HEK293T (cell line): ENCODE measurements around the gene INPP1.

Experiments
- ARNT ChIP-seq: fragments of 450-650 bp; IDR thresholded peaks from 2 replicates; pipeline ENCODE4 v1.6.1; 2017; ENCODE audit warnings: mild to moderate bottlenecking
- BHLHE40 ChIP-seq: fragments of 450-650 bp; IDR thresholded peaks from 2 replicates; pipeline ENCODE4 v1.6.1; 2016; ENCODE audit warnings: mild to moderate bottlenecking, moderate library complexity, borderline replicate concordance
- CTBP1 ChIP-seq: fragments of 450-650 bp; IDR thresholded peaks from 2 replicates; pipeline ENCODE4 v1.6.1; 2016; ENCODE audit warnings: borderline replicate concordance
- FOXA1 ChIP-seq: fragments of 450-650 bp; IDR thresholded peaks from 2 replicates; pipeline ENCODE4 v1.6.1; 2016; ENCODE audit warnings: mild to moderate bottlenecking
- FOXK2 ChIP-seq: fragments of 450-650 bp; IDR thresholded peaks from 2 replicates; pipeline ENCODE4 v1.6.1; 2016; ENCODE audit warnings: mild to moderate bottlenecking
- FOXM1 ChIP-seq: fragments of 450-650 bp; IDR thresholded peaks from 2 replicates; pipeline ENCODE4 v1.6.1; 2017; ENCODE audit warnings: mild to moderate bottlenecking, borderline replicate concordance
- HDGF ChIP-seq: fragments of 450-650 bp; IDR thresholded peaks from 2 replicates; pipeline ENCODE4 v1.6.1; 2017; ENCODE audit warnings: antibody characterized with exemption, borderline replicate concordance
- L3MBTL2 ChIP-seq: fragments of 450-650 bp; conservative IDR thresholded peaks from 2 replicates; pipeline ENCODE4 v1.6.1; 2016; ENCODE audit warnings: mild to moderate bottlenecking
- LEF1 ChIP-seq: fragments of 450-650 bp; IDR thresholded peaks from 2 replicates; pipeline ENCODE4 v1.6.1; 2017; ENCODE audit warnings: mild to moderate bottlenecking, borderline replicate concordance
- NFRKB ChIP-seq: fragments of 450-650 bp; IDR thresholded peaks from 2 replicates; pipeline ENCODE4 v1.6.1; 2016; ENCODE audit warnings: mild to moderate bottlenecking, moderate library complexity
- PKNOX1 ChIP-seq: fragments of 450-650 bp; IDR thresholded peaks from 2 replicates; pipeline ENCODE4 v1.6.1; 2016
- SP1 ChIP-seq: fragments of 450-650 bp; IDR thresholded peaks from 2 replicates; pipeline ENCODE4 v1.6.1; 2017
- SUZ12 ChIP-seq: fragments of 450-650 bp; IDR thresholded peaks from 2 replicates; pipeline ENCODE4 v1.6.1; 2016; ENCODE audit warnings: mild to moderate bottlenecking

DNA sequence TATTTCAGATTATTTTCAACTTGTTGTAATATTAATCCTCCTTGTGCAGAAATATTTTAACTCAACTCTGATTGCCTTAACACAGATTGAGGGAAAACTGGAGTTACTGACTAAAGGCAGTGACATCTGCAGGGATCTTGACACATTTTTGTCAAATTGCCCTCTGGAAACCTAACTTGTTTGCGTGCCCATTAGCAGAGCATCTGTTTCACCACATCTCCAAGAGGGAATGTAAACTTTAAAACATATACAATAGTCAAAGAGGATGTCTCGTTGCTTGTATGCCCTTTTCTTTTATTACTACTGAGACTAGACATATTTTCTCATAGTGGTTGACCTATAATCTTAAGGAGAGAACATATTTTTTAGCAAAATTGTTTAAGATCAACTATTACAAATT is 14.2 kb downstream of the INPP1 start:
- TF ChIP-seq BHLHE40 (no peak), NFRKB (no peak), SUZ12 (no peak), LEF1 (no peak), L3MBTL2 (no peak), SP1 (no peak), CTBP1 (no peak), HDGF (no peak), FOXA1 (no peak), FOXM1 (no peak), PKNOX1 (no peak), FOXK2 (no peak), ARNT (no peak)
